ENCODE results near the gene TAF6.
A peak's percentile ranks its signal among the peaks of the same experiment; 100 is the strongest.

Gene TAF6

GRCh38 chr7:100102950-100103840, 16.0 kb downstream of the TAF6 start:
- peak overlapping the region; percentile 92 for H3K27ac ChIP-seq
- no peak for TF ChIP-seq CTCF (conservative IDR thresholded peaks at IDR 0.05)

- TF ChIP-seq CTCF (conservative IDR thresholded peaks at IDR 0.05) = no peak
- H3K27ac ChIP-seq = peak within 1 kb of the TSS; percentile 92
These were observed 17.9 kb downstream of the TAF6 start, which contains the start of the genes AP4M1 and MCM7 for GRCh38 chr7:100101016-100101862. TSS of gene AP4M1 (plus strand) at chr7:100101643. CDS start at chr7:100101715, 72 bp downstream. TSS of gene MCM7 (minus strand) at chr7:100101397. CDS start at chr7:100101294, 103 bp downstream.

- TF ChIP-seq CTCF (conservative IDR thresholded peaks at IDR 0.05) = no peak
These were observed 18.6 kb downstream of the TAF6 start for GRCh38 chr7:100100420-100101015.

GRCh38 chr7:100099452-100099851, 19.7 kb downstream of the TAF6 start:
- no peak for TF ChIP-seq CTCF (conservative IDR thresholded peaks at IDR 0.05)
- H3K27ac ChIP-seq = peak overlapping the region; percentile 92

More at GRCh38 chr7:100100420-100101015, 18.6 kb downstream of the TAF6 start:
- peak overlapping the region; percentile 92 for H3K27ac ChIP-seq

- peak overlapping the region; percentile 92 for H3K27ac ChIP-seq
- no peak for TF ChIP-seq CTCF (conservative IDR thresholded peaks at IDR 0.05)
These were observed 20.2 kb downstream of the TAF6 start for GRCh38 chr7:100098913-100099312.

- H3K27ac ChIP-seq = 0 out of 2 replicates have a peak overlapping the region, but pooled peaks have one; percentile 92
- TF ChIP-seq CTCF (conservative IDR thresholded peaks at IDR 0.05) = no peak
These were observed 23.5 kb downstream of the TAF6 start for GRCh38 chr7:100095704-100096103.

All from VCaP (cell line).